CD4-positive, alpha-beta memory T cell (primary cell): ENCODE measurements around the gene ITGA1. TPM values are rescaled to one million over a fixed set of nuclear protein-coding genes. Genes with fewer than 3 reads are reported as not detected.

Source experiments
- CTCF ChIA-PET: fragments of 350-600 bp; sonication (Branson Sonifier 250); formaldehyde crosslinking; loops from one replicate; lab custom pipeline; 2021; ENCODE audit warnings: inconsistent platforms; ENCODE audit not compliant: partially characterized antibody; lab: Charles Lee
- POLR2A ChIA-PET: fragments of 350-600 bp; sonication (Branson Sonifier 250); formaldehyde crosslinking; loops from one replicate; lab custom pipeline; 2021; ENCODE audit not compliant: partially characterized antibody; lab: Charles Lee
- DNase-seq, 5 donors: peaks; one replicate each; pipeline versions ENCODE4 v3.0.0 to v3.0.0-alpha.2; 2020 to 2022; ENCODE audit warnings: mixed read lengths in 1 of 5
- H3K27ac ChIP-seq: one replicate; pipeline ENCODE4 v1.7.0; 2013; ENCODE audit warnings: low read depth, low read length
- H3K27me3 ChIP-seq: 2 replicates; pipeline ENCODE4 v1.7.0; 2013; ENCODE audit warnings: mild to moderate bottlenecking, low read length, moderate library complexity; ENCODE audit not compliant: insufficient read depth
- H3K36me3 ChIP-seq: 2 replicates; pipeline ENCODE4 v1.7.0; 2013; ENCODE audit warnings: mild to moderate bottlenecking, low read length, moderate library complexity; ENCODE audit not compliant: insufficient read depth
- H3K4me1 ChIP-seq: 2 replicates; pipeline ENCODE4 v1.7.0; 2013; ENCODE audit warnings: mild to moderate bottlenecking, low read length, moderate library complexity; ENCODE audit not compliant: insufficient read depth
- H3K4me3 ChIP-seq, 2 donors: one replicate each; pipeline ENCODE4 v1.7.0; 2013; ENCODE audit warnings: low read length in 2 of 2, mild to moderate bottlenecking in 1 of 2
- H3K9me3 ChIP-seq, 2 donors: one replicate each; pipeline ENCODE4 v1.7.0; 2013; ENCODE audit warnings: low read length in 2 of 2, control low read depth in 1 of 2; ENCODE audit not compliant: control insufficient read depth in 1 of 2
- H3K27ac Mint-ChIP-seq, 7 donors: one replicate each; pipeline ENCODE4 v1.8.0; 2020 to 2021; ENCODE audit warnings: mixed read lengths in 7 of 7, mild to moderate bottlenecking in 6 of 7, inconsistent platforms in 3 of 7, moderate library complexity in 3 of 7
- H3K27me3 Mint-ChIP-seq, 2 donors: one replicate each; pipeline ENCODE4 v1.8.0; 2020 to 2021; ENCODE audit warnings: mixed read lengths in 2 of 2
- H3K36me3 Mint-ChIP-seq, 2 donors: one replicate each; pipeline ENCODE4 v1.8.0; 2020 to 2021; ENCODE audit warnings: mixed read lengths in 2 of 2, inconsistent platforms in 1 of 2, mild to moderate bottlenecking in 1 of 2
- H3K4me1 Mint-ChIP-seq, 4 donors: one replicate each; pipeline ENCODE4 v1.8.0; 2020 to 2021; ENCODE audit warnings: mixed read lengths in 4 of 4, mild to moderate bottlenecking in 1 of 4
- H3K4me3 Mint-ChIP-seq, 8 donors: one replicate each; pipeline ENCODE4 v1.8.0; 2020 to 2021; ENCODE audit warnings: mixed read lengths in 8 of 8, mild to moderate bottlenecking in 7 of 8, moderate library complexity in 6 of 8, inconsistent platforms in 3 of 8
- H3K9me3 Mint-ChIP-seq, 8 donors: one replicate each; pipeline ENCODE4 v1.8.0; 2020 to 2021; ENCODE audit warnings: mixed read lengths in 8 of 8, mild to moderate bottlenecking in 5 of 8, inconsistent platforms in 3 of 8, moderate library complexity in 1 of 8
- intact Hi-C: fragments of 100-400 bp; cut with micrococcal nuclease; formaldehyde crosslinking; loops from one replicate; pipeline ENCODE4 v1.15.1; 2023
- polyA plus RNA-seq, 2 donors: library from polyadenylated mRNA; unstranded; fragments of 300-500 nt; fragmentation: Illumina TruSeq; gene quantifications; one replicate each; pipeline ENCODE4 v1.2.3, GENCODE V29; 2021
- total RNA-seq, 2 experiments: library from RNA; stranded (reverse); gene quantifications; one replicate each; pipeline ENCODE4 v1.2.3, GENCODE V29; 2021

The ITGA1 gene
- total and polyA plus RNA-seq, 4 experiments from 2014 or later: 1.9 to 5.8 (median 4.8) TPM

DNA sequence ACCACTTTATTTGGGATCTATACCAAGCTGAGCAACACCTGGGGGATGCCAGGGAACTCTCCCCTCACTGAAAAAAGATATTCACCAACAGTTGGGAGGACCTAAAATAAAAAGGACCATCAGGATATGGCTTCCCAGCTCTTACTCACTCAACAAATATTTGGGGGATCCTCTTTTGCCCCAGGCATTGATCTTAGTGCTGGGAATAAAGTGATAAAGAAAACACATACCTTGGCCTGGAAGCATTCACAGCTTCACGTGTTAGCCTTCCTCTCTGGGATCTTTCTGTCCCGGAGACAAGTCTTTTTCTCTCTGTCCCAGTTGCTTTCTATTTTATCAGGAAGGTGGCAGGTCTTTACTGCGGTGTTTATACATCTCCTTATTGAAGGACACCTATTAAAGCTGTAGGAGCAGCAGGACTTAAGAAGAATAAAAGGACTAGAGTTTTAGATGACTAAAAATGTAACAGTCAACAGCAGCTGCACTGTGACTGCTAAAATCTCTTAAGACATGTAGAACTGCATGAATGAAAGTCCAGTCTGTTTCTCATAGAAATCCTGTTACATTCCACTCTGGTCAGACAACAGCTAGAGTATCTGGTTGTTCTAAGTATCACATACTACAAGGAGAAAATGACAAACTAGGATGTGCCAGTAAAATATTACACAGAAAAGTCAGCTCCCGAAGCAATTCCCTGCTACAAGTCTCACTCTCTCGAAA is 111.4 kb downstream of the ITGA1 start:
- no peak for DNase-seq
- no peak overlapping the region for H3K27ac Mint-ChIP-seq
- no peak overlapping the region for H3K4me3 Mint-ChIP-seq
- peaks cover 5 to 11% of the 10 kb centered on the region in 2 donors for H3K36me3 Mint-ChIP-seq
- no peaks in the 10 kb centered on the region for H3K27me3 Mint-ChIP-seq
- POLR2A ChIA-PET: interaction anchor here (0.6 kb wide), 1 partner anchor 134 kb away, joined by 3 read pairs; no protein-coding TSS in a partner anchor
- intact Hi-C loops: no loop called here
- Histone ChIP-seq H3K36me3 (no peaks in the 10 kb centered on the region), H3K4me3 (no peak overlapping the region), H3K27ac (no peak overlapping the region), H3K4me1 (no peaks in the 10 kb centered on the region), H3K27me3 (no peaks in the 10 kb centered on the region), H3K9me3 (no peaks in the 10 kb centered on the region)
- CTCF ChIA-PET: interaction anchor here (1.3 kb wide), 1 partner anchor 10 kb away, joined by 3 read pairs; no protein-coding TSS in a partner anchor
- peaks cover 0 to 20% (median 10%) of the 10 kb centered on the region in 8 donors for H3K9me3 Mint-ChIP-seq
- H3K4me1 Mint-ChIP-seq: peaks cover 0 to 6% (median 4%) of the 10 kb centered on the region in 4 donors

DNA sequence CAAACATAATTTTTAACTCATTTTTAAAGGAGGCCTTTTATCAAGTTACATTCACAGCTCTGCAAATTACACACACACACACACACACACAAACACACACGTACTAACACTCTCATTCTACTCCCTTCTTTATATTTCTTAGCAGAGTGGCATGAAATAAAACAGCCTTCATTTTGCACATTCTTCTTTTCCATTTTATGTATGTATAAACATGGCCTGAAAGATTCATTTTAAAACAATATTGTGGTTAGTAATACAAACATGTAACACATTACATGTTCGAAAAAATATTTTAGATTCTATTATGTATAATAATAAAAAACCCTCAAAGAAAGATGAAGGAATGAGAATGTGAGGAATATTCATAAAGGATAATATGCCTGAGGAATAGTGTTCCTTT is 115.4 kb downstream of the ITGA1 start:
- H3K9me3 Mint-ChIP-seq: peaks cover 0 to 20% (median 10%) of the 10 kb centered on the region in 8 donors
- no peak overlapping the region for H3K4me3 Mint-ChIP-seq
- peaks cover 5 to 11% of the 10 kb centered on the region in 2 donors for H3K36me3 Mint-ChIP-seq
- H3K9me3 ChIP-seq: no peaks in the 10 kb centered on the region
- no peaks in the 10 kb centered on the region for H3K27me3 Mint-ChIP-seq
- H3K27me3 ChIP-seq: no peaks in the 10 kb centered on the region
- ChIA-PET POLR2A (no interaction called here), CTCF (no interaction called here)
- no peak for DNase-seq
- intact Hi-C loops: no loop called here
- no peak overlapping the region for H3K27ac Mint-ChIP-seq
- peaks cover 5 to 10% (median 6%) of the 10 kb centered on the region in 4 donors for H3K4me1 Mint-ChIP-seq
- H3K4me1 ChIP-seq: no peaks in the 10 kb centered on the region
- no peaks in the 10 kb centered on the region for H3K36me3 ChIP-seq
- no peak overlapping the region for H3K4me3 ChIP-seq
- no peak overlapping the region for H3K27ac ChIP-seq

DNA sequence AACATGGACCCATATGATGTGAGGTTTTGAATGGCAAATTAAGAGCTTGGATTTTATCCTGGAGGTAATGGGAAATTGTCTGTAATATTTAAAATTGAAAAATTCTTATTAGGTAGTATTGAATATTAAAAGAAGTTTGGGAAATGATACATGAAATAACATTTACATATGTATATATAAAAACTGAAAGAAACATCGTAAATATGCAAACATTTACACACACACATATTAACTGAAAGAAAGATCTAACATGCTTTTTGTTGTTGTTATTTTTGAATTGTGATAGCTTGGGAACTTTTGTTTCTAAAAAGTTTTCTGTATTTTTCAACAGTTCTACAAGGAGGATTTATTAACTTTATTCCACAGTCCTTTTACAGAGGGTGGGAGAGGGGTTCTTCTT is 118.6 kb downstream of the ITGA1 start:
- H3K27me3 ChIP-seq: no peaks in the 10 kb centered on the region
- H3K36me3 ChIP-seq: no peaks in the 10 kb centered on the region
- peaks cover 0 to 5% of the 10 kb centered on the region in 2 donors for H3K36me3 Mint-ChIP-seq
- H3K27ac Mint-ChIP-seq: no peak overlapping the region
- no peaks in the 10 kb centered on the region for H3K4me1 ChIP-seq
- no peak overlapping the region for H3K4me3 ChIP-seq
- no peak overlapping the region for H3K4me3 Mint-ChIP-seq
- intact Hi-C loops: no loop called here
- H3K9me3 ChIP-seq: no peaks in the 10 kb centered on the region
- ChIA-PET POLR2A (no interaction called here), CTCF (interaction anchor here (0.8 to 1.3 kb wide), 3 partner anchors 9 to 213 kb away, joined by 3 to 5 read pairs (median 3); partner anchors contain the start of genes ITGA1 and PELO)
- no peak for DNase-seq
- H3K4me1 Mint-ChIP-seq: peaks cover 5 to 10% (median 6%) of the 10 kb centered on the region in 4 donors
- H3K9me3 Mint-ChIP-seq: peaks cover 0 to 14% (median 6%) of the 10 kb centered on the region in 8 donors
- no peaks in the 10 kb centered on the region for H3K27me3 Mint-ChIP-seq
- no peak overlapping the region for H3K27ac ChIP-seq

DNA sequence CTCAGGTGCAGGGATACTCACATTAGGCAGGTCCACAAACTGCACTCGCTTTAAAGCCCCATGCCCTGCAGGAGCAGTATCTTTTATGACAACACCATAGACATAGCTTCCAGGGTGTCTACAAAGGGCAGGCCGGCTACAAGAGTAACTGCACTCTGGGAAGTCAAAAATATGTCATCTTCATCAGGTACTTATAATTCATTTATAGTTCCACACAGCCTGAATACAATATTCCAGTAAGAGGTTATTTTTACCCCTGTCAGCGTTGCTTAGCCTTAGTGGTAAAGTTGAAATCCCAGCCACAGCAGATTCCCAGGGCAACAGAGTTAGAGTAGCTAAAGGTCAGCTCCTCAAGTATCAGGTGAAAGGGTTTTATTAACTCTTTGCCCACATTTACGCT is 119.1 kb downstream of the ITGA1 start:
- H3K4me1 ChIP-seq: no peaks in the 10 kb centered on the region
- no peaks in the 10 kb centered on the region for H3K9me3 ChIP-seq
- H3K36me3 Mint-ChIP-seq: peaks cover 0 to 5% of the 10 kb centered on the region in 2 donors
- ChIA-PET CTCF (interaction anchor here (0.8 to 1.3 kb wide), 2 partner anchors 119 to 213 kb away, joined by 3 to 5 read pairs; partner anchors contain the start of genes ITGA1 and PELO), POLR2A (no interaction called here)
- no peak for DNase-seq
- no peaks in the 10 kb centered on the region for H3K27me3 Mint-ChIP-seq
- H3K27me3 ChIP-seq: no peaks in the 10 kb centered on the region
- H3K4me3 ChIP-seq: no peak overlapping the region
- H3K4me3 Mint-ChIP-seq: no peak overlapping the region
- H3K9me3 Mint-ChIP-seq: peaks cover 0 to 11% (median 4%) of the 10 kb centered on the region in 8 donors
- H3K4me1 Mint-ChIP-seq: peaks cover 5 to 10% (median 6%) of the 10 kb centered on the region in 4 donors
- no peak overlapping the region for H3K27ac Mint-ChIP-seq
- no peak overlapping the region for H3K27ac ChIP-seq
- H3K36me3 ChIP-seq: no peaks in the 10 kb centered on the region
- intact Hi-C loops: no loop called here

- Histone ChIP-seq H3K4me1 (no peaks in the 10 kb centered on the region), H3K36me3 (no peaks in the 10 kb centered on the region), H3K4me3 (no peak overlapping the region), H3K27ac (no peak overlapping the region), H3K27me3 (no peaks in the 10 kb centered on the region), H3K9me3 (no peaks in the 10 kb centered on the region)
- no peaks in the 10 kb centered on the region for H3K27me3 Mint-ChIP-seq
- no peaks in the 10 kb centered on the region for H3K9me3 Mint-ChIP-seq
- H3K36me3 Mint-ChIP-seq: no peaks in the 10 kb centered on the region
- CTCF ChIA-PET: interaction anchor here (0.8 to 1.4 kb wide), 6 partner anchors 9 to 245 kb away, joined by 3 to 4 read pairs (median 3); no protein-coding TSS in a partner anchor
- POLR2A ChIA-PET: no interaction called here
- no peak overlapping the region for H3K27ac Mint-ChIP-seq
- DNase-seq: no peak
- peaks cover 5 to 10% (median 6%) of the 10 kb centered on the region in 4 donors for H3K4me1 Mint-ChIP-seq
- intact Hi-C loops: no loop called here
- H3K4me3 Mint-ChIP-seq: no peak overlapping the region
Measured at GRCh38 chr5:52909192-52909591, 121.5 kb downstream of the ITGA1 start.

- CTCF ChIA-PET: interaction anchor here (0.9 to 1.4 kb wide), 3 partner anchors 13 to 123 kb away, joined by 3 read pairs; partner anchors contain the start of genes ITGA1 and PELO
- Mint-ChIP-seq H3K27ac (no peak overlapping the region), H3K36me3 (no peaks in the 10 kb centered on the region), H3K4me1 (peaks cover 5 to 10% (median 8%) of the 10 kb centered on the region in 4 donors), H3K4me3 (no peak overlapping the region), H3K27me3 (no peaks in the 10 kb centered on the region), H3K9me3 (no peaks in the 10 kb centered on the region)
- peaks cover 2% of the 10 kb centered on the region for H3K4me1 ChIP-seq
- H3K9me3 ChIP-seq: no peaks in the 10 kb centered on the region
- H3K36me3 ChIP-seq: no peaks in the 10 kb centered on the region
- intact Hi-C loops: loop anchor here (10.0 kb wide), 1 partner anchor 1945 kb away; no protein-coding TSS in a partner anchor
- POLR2A ChIA-PET: no interaction called here
- no peaks in the 10 kb centered on the region for H3K27me3 ChIP-seq
- no peak overlapping the region for H3K27ac ChIP-seq
- H3K4me3 ChIP-seq: no peak overlapping the region
- no peak for DNase-seq
Measured at GRCh38 chr5:52910071-52910470, 122.4 kb downstream of the ITGA1 start.
